ENCODE data around the gene ABCG5.

ABCG5 gene

DNA sequence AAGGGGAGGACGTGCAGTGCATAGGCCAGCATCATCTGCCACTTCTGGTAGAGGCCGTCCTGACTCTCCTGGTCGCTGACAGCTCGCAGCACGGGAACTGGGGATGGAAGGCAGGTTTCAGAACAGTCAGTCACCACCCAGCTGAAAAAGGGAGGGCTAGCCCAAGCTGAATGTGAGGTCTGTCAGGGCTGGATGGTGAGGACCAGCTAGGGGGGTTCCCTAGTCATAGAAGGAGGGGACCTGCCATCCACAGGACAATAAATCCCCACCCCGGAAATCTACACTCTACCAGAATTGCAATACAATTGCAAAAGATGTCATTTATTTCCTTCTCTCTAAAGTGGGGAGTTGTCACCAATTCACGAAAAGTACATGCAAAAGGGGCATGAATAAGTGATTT, 15.8 kb downstream of the ABCG5 start:
- Histone ChIP-seq H2AK5ac (ENCODE audit: low read length) (no peak overlapping the region), H3K9me3 (ENCODE audit: insufficient read depth, low read depth, low read length) (no peaks in the 10 kb centered on the region), H3K79me2 (ENCODE audit: control insufficient read depth, insufficient read depth, low read length, poor library complexity) (no peaks in the 10 kb centered on the region), H2BK5ac (ENCODE audit: low read depth, low read length, poor library complexity) (no peak overlapping the region), H2BK120ac (ENCODE audit: insufficient read depth, low read length, poor library complexity) (no peak overlapping the region), H3K27me3 (ENCODE audit: insufficient read depth, low read length) (no peaks in the 10 kb centered on the region), H2AFZ (ENCODE audit: insufficient read depth, low read length, poor library complexity) (no peak overlapping the region), H3K14ac (ENCODE audit: low read length) (no peak overlapping the region), H3K23ac (ENCODE audit: low read length) (no peak overlapping the region), H3K36me3 (ENCODE audit: control insufficient read depth in 1 of 2, insufficient read depth in 2 of 2, low read length in 2 of 2) (no peaks in the 10 kb centered on the region), H4K12ac (ENCODE audit: low read depth, low read length) (no peak overlapping the region), H3K4me3 (ENCODE audit: low read depth, low read length) (no peak overlapping the region), H3K9ac (ENCODE audit: low read length) (no peak overlapping the region), H4K91ac (ENCODE audit: low read depth, low read length) (no peak overlapping the region), H3K79me1 (ENCODE audit: low read length) (no peaks in the 10 kb centered on the region), H4K8ac (ENCODE audit: low read depth, low read length) (no peak overlapping the region), H3K4me2 (ENCODE audit: low read length) (no peak overlapping the region), H2BK12ac (ENCODE audit: low read length) (no peak overlapping the region), H3K4me1 (ENCODE audit: control insufficient read depth in 1 of 2, insufficient read depth in 2 of 2, low read length in 2 of 2) (no peaks in the 10 kb centered on the region), H3K27ac (ENCODE audit: low read depth, low read length) (no peak overlapping the region), H3K4ac (ENCODE audit: low read depth, low read length) (no peak overlapping the region), H3K18ac (ENCODE audit: low read length) (no peak overlapping the region)
- DNase-seq: no peak
- no CpG with 5 or more reads among the region's 7 CpGs for WGBS (ENCODE audit: extremely low coverage, insufficient coverage, insufficient read length)

DNA sequence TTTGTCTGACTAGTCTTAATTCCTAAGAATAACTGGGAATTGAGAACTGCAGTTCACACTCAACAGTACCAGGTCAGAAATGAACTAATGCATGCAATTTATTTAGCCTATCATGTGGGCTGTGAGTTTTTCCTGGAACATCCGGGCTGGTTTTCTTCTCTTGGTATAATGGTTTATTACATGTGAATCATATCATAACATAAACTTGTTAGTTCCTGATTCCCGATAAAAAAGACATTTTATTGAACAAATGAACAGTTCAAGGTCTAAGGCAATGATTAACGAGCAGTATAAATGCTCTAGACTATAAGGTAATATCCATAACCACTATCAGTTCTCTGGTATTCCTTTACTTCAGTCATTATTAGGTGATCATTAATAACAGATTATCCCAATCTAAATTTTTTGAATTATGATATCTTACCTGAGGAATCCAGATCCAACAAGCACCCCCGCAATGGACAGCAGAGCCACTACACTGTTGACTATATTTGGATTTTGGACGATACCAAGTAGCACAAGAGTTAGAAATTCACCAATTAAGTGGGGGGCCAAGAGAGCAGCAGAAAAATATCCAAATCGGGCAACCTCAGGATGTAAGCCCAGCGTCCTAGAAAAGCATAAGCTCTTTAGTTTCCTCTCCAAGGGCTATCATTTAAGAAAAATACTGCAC, 19.0 kb downstream of the ABCG5 start:
- H2BK120ac ChIP-seq (ENCODE audit: insufficient read depth, low read length, poor library complexity): no peak overlapping the region
- WGBS (ENCODE audit: extremely low coverage, insufficient coverage, insufficient read length): no CpG with 5 or more reads among the region's 7 CpGs
- no peaks in the 10 kb centered on the region for H3K79me1 ChIP-seq (ENCODE audit: low read length)
- no peaks in the 10 kb centered on the region for H3K4me1 ChIP-seq (ENCODE audit: control insufficient read depth in 1 of 2, insufficient read depth in 2 of 2, low read length in 2 of 2)
- no peak overlapping the region for H2BK5ac ChIP-seq (ENCODE audit: low read depth, low read length, poor library complexity)
- no peak overlapping the region for H3K18ac ChIP-seq (ENCODE audit: low read length)
- no peak overlapping the region for H2AFZ ChIP-seq (ENCODE audit: insufficient read depth, low read length, poor library complexity)
- no peak overlapping the region for H3K4ac ChIP-seq (ENCODE audit: low read depth, low read length)
- H3K36me3 ChIP-seq (ENCODE audit: control insufficient read depth in 1 of 2, insufficient read depth in 2 of 2, low read length in 2 of 2): no peaks in the 10 kb centered on the region
- H3K9me3 ChIP-seq (ENCODE audit: insufficient read depth, low read depth, low read length): no peaks in the 10 kb centered on the region
- H3K27ac ChIP-seq (ENCODE audit: low read depth, low read length): no peak overlapping the region
- no peak overlapping the region for H2AK5ac ChIP-seq (ENCODE audit: low read length)
- H3K4me3 ChIP-seq (ENCODE audit: low read depth, low read length): no peak overlapping the region
- no peak overlapping the region for H4K12ac ChIP-seq (ENCODE audit: low read depth, low read length)
- no peaks in the 10 kb centered on the region for H3K27me3 ChIP-seq (ENCODE audit: insufficient read depth, low read length)
- no peak overlapping the region for H3K14ac ChIP-seq (ENCODE audit: low read length)
- no peak overlapping the region for H3K23ac ChIP-seq (ENCODE audit: low read length)
- no peaks in the 10 kb centered on the region for H3K79me2 ChIP-seq (ENCODE audit: control insufficient read depth, insufficient read depth, low read length, poor library complexity)
- no peak overlapping the region for H3K9ac ChIP-seq (ENCODE audit: low read length)
- no peak for DNase-seq
- H3K4me2 ChIP-seq (ENCODE audit: low read length): no peak overlapping the region
- H4K91ac ChIP-seq (ENCODE audit: low read depth, low read length): no peak overlapping the region
- H2BK12ac ChIP-seq (ENCODE audit: low read length): no peak overlapping the region
- H4K8ac ChIP-seq (ENCODE audit: low read depth, low read length): no peak overlapping the region

DNA sequence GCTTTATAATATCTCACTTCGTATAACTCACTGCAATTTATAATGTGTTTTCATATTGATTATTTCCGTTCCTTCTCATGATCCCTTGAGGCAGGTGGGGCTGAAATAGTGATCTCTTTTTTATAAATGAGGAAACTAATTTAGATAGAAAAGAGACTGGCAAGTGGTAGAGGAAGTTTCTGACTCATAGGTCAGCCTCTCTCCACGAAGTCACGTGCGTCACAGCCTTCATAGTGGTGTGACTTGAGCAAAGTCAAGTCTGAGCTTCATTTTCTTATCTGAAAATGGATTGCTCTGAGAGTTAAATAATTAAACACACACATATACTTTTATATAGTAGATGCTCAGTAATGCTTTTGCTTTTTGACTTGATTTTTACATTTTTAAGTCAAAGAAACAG, 19.9 kb downstream of the ABCG5 start:
- H3K27me3 ChIP-seq (ENCODE audit: insufficient read depth, low read length): no peaks in the 10 kb centered on the region
- peak; percentile 4 to 35 for DNase-seq
- H2BK120ac ChIP-seq (ENCODE audit: insufficient read depth, low read length, poor library complexity): no peak overlapping the region
- no peaks in the 10 kb centered on the region for H3K9me3 ChIP-seq (ENCODE audit: insufficient read depth, low read depth, low read length)
- H3K27ac ChIP-seq (ENCODE audit: low read depth, low read length): no peak overlapping the region
- H2BK5ac ChIP-seq (ENCODE audit: low read depth, low read length, poor library complexity): no peak overlapping the region
- no peak overlapping the region for H3K9ac ChIP-seq (ENCODE audit: low read length)
- H3K23ac ChIP-seq (ENCODE audit: low read length): no peak overlapping the region
- H3K79me2 ChIP-seq (ENCODE audit: control insufficient read depth, insufficient read depth, low read length, poor library complexity): no peaks in the 10 kb centered on the region
- no peak overlapping the region for H3K4me2 ChIP-seq (ENCODE audit: low read length)
- no peak overlapping the region for H2AK5ac ChIP-seq (ENCODE audit: low read length)
- no peak overlapping the region for H4K8ac ChIP-seq (ENCODE audit: low read depth, low read length)
- H3K14ac ChIP-seq (ENCODE audit: low read length): no peak overlapping the region
- no peaks in the 10 kb centered on the region for H3K36me3 ChIP-seq (ENCODE audit: control insufficient read depth in 1 of 2, insufficient read depth in 2 of 2, low read length in 2 of 2)
- no peaks in the 10 kb centered on the region for H3K79me1 ChIP-seq (ENCODE audit: low read length)
- no CpG with 5 or more reads among the region's 5 CpGs for WGBS (ENCODE audit: extremely low coverage, insufficient coverage, insufficient read length)
- H4K12ac ChIP-seq (ENCODE audit: low read depth, low read length): no peak overlapping the region
- H4K91ac ChIP-seq (ENCODE audit: low read depth, low read length): no peak overlapping the region
- H3K4ac ChIP-seq (ENCODE audit: low read depth, low read length): no peak overlapping the region
- H3K18ac ChIP-seq (ENCODE audit: low read length): no peak overlapping the region
- H3K4me1 ChIP-seq (ENCODE audit: control insufficient read depth in 1 of 2, insufficient read depth in 2 of 2, low read length in 2 of 2): no peaks in the 10 kb centered on the region
- H2BK12ac ChIP-seq (ENCODE audit: low read length): no peak overlapping the region
- no peak overlapping the region for H2AFZ ChIP-seq (ENCODE audit: insufficient read depth, low read length, poor library complexity)
- no peak overlapping the region for H3K4me3 ChIP-seq (ENCODE audit: low read depth, low read length)

DNA sequence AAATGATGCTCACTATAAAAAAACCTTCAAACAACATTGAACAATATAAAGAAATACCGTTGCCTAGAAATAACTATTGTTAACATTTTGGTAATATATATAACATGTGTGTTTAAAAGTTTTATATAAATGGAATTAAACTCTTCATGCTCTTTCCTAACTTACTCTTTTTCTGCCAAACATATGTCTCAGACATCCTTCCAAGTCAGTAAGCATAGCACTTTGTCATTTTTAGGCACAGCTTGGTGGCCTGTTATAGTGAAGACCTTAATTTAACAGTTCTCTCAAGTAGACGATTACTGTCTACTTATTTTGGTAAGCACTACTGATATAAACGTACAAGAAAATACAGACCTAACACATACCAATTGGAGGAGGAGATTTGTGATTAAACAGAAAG, 23.9 kb downstream of the ABCG5 start:
- H4K12ac ChIP-seq (ENCODE audit: low read depth, low read length): no peak overlapping the region
- no CpG with 5 or more reads among the region's 3 CpGs for WGBS (ENCODE audit: extremely low coverage, insufficient coverage, insufficient read length)
- no peak for DNase-seq
- H3K18ac ChIP-seq (ENCODE audit: low read length): no peak overlapping the region
- H3K4me2 ChIP-seq (ENCODE audit: low read length): no peak overlapping the region
- no peaks in the 10 kb centered on the region for H3K27me3 ChIP-seq (ENCODE audit: insufficient read depth, low read length)
- H3K4me3 ChIP-seq (ENCODE audit: low read depth, low read length): no peak overlapping the region
- H2BK12ac ChIP-seq (ENCODE audit: low read length): no peak overlapping the region
- no peaks in the 10 kb centered on the region for H3K36me3 ChIP-seq (ENCODE audit: control insufficient read depth in 1 of 2, insufficient read depth in 2 of 2, low read length in 2 of 2)
- no peak overlapping the region for H3K23ac ChIP-seq (ENCODE audit: low read length)
- no peaks in the 10 kb centered on the region for H3K79me2 ChIP-seq (ENCODE audit: control insufficient read depth, insufficient read depth, low read length, poor library complexity)
- H4K91ac ChIP-seq (ENCODE audit: low read depth, low read length): no peak overlapping the region
- no peaks in the 10 kb centered on the region for H3K4me1 ChIP-seq (ENCODE audit: control insufficient read depth in 1 of 2, insufficient read depth in 2 of 2, low read length in 2 of 2)
- no peak overlapping the region for H3K4ac ChIP-seq (ENCODE audit: low read depth, low read length)
- H3K27ac ChIP-seq (ENCODE audit: low read depth, low read length): no peak overlapping the region
- no peak overlapping the region for H2BK5ac ChIP-seq (ENCODE audit: low read depth, low read length, poor library complexity)
- no peaks in the 10 kb centered on the region for H3K79me1 ChIP-seq (ENCODE audit: low read length)
- H2AK5ac ChIP-seq (ENCODE audit: low read length): no peak overlapping the region
- no peak overlapping the region for H2AFZ ChIP-seq (ENCODE audit: insufficient read depth, low read length, poor library complexity)
- no peak overlapping the region for H2BK120ac ChIP-seq (ENCODE audit: insufficient read depth, low read length, poor library complexity)
- no peak overlapping the region for H4K8ac ChIP-seq (ENCODE audit: low read depth, low read length)
- H3K9me3 ChIP-seq (ENCODE audit: insufficient read depth, low read depth, low read length): no peaks in the 10 kb centered on the region
- H3K14ac ChIP-seq (ENCODE audit: low read length): no peak overlapping the region
- H3K9ac ChIP-seq (ENCODE audit: low read length): no peak overlapping the region
